ENCODE data around the gene DNAJB6. TPM values are rescaled to one million over a fixed set of nuclear protein-coding genes. Genes with fewer than 3 reads are reported as not detected.

Gene DNAJB6
- total RNA-seq, 1 experiment from 2014 or later, result 288 TPM

GRCh38 chr7:157406971-157407370 lies 70.2 kb downstream of the DNAJB6 start:
- POLR2A ChIA-PET, result no interaction called here
- no peak for DNase-seq (ENCODE audit: low spot score)
- peaks cover 31% of the 10 kb centered on the region for H3K4me1 Mint-ChIP-seq
- no peak overlapping the region for H3K27ac Mint-ChIP-seq
- TF ChIP-seq SMAD3 (CRISPR knock-in tag; IDR thresholded peaks at IDR 0.05; ENCODE audit: borderline replicate concordance) (no peak), GABPB1 (CRISPR knock-in tag; IDR thresholded peaks at IDR 0.05) (no peak), SMAD4 (CRISPR knock-in tag; IDR thresholded peaks at IDR 0.05) (no peak), RELA (CRISPR knock-in tag; IDR thresholded peaks at IDR 0.05; ENCODE audit: borderline replicate concordance) (no peak), HMGXB4 (CRISPR knock-in tag; IDR thresholded peaks at IDR 0.05) (no peak), FOXP4 (CRISPR knock-in tag; IDR thresholded peaks at IDR 0.05) (no peak), STAT6 (CRISPR knock-in tag; conservative IDR thresholded peaks at IDR 0.05; ENCODE audit: low read depth) (no peak), ATF6 (CRISPR knock-in tag; IDR thresholded peaks at IDR 0.05) (no peak), TCF7 (CRISPR knock-in tag; IDR thresholded peaks at IDR 0.05; ENCODE audit: low read depth) (no peak), ZBTB21 (CRISPR knock-in tag; IDR thresholded peaks at IDR 0.05; ENCODE audit: borderline replicate concordance) (no peak), ZMAT4 (CRISPR knock-in tag; IDR thresholded peaks at IDR 0.05) (no peak), SP1 (CRISPR knock-in tag; conservative IDR thresholded peaks at IDR 0.05) (no peak), ETV6 (CRISPR knock-in tag; IDR thresholded peaks at IDR 0.05) (no peak)
- CTCF ChIA-PET, result interaction anchor here (1.1 to 2.5 kb wide), 2 partner anchors 12 to 68 kb away, joined by 3 to 15 read pairs; no protein-coding TSS in a partner anchor
- ATAC-seq, result no peak
- no peaks in the 10 kb centered on the region for H3K27me3 Mint-ChIP-seq (ENCODE audit: low read depth)
- peaks cover 40% of the 10 kb centered on the region for H3K36me3 Mint-ChIP-seq
- no peak overlapping the region for H3K4me3 Mint-ChIP-seq
- H3K9me3 Mint-ChIP-seq, result no peaks in the 10 kb centered on the region

GRCh38 chr7:157407512-157408257 lies 70.9 kb downstream of the DNAJB6 start:
- peak overlapping the region; percentile 84 for H3K27ac Mint-ChIP-seq
- H3K27me3 Mint-ChIP-seq (ENCODE audit: low read depth), result no peaks in the 10 kb centered on the region
- ChIA-PET CTCF (interaction anchor here (1.1 kb wide), 1 partner anchor 67 kb away, joined by 3 read pairs; no protein-coding TSS in a partner anchor), POLR2A (no interaction called here)
- TF ChIP-seq IRF1 (CRISPR knock-in tag; IDR thresholded peaks at IDR 0.05), result no peak
- no peak for TF ChIP-seq E2F1 (CRISPR knock-in tag; IDR thresholded peaks at IDR 0.05)
- no peak for TF ChIP-seq ATF2 (CRISPR knock-in tag; IDR thresholded peaks at IDR 0.05; ENCODE audit: borderline replicate concordance, low read depth)
- TF ChIP-seq GTF2I (CRISPR knock-in tag; conservative IDR thresholded peaks at IDR 0.05), result no peak
- TF ChIP-seq NFYB (CRISPR knock-in tag; conservative IDR thresholded peaks at IDR 0.05; ENCODE audit: low read depth), result no peak
- ATAC-seq, result no peak
- no peak overlapping the region for H3K4me3 Mint-ChIP-seq
- H3K4me1 Mint-ChIP-seq, result peaks cover 37% of the 10 kb centered on the region
- DNase-seq (ENCODE audit: low spot score), result no peak
- H3K36me3 Mint-ChIP-seq, result peaks cover 41% of the 10 kb centered on the region
- H3K9me3 Mint-ChIP-seq, result no peaks in the 10 kb centered on the region

Data from WTC11 (cell line).